HG03095 (cell line): ENCODE data around the gene NT5M.
"Not testable (repeated sequence)": the region's sequence is repeated elsewhere in the genome, so short reads cannot be mapped to it uniquely, and the experiment has no call there.

Source experiments
- ATAC-seq: cut with Tn5 transposase; IDR thresholded peaks from one replicate; pipeline ENCODE4 v1.9.1; 2021; ENCODE audit warnings: moderate library complexity; ENCODE audit not compliant: unreplicated experiment

Gene NT5M

DNA sequence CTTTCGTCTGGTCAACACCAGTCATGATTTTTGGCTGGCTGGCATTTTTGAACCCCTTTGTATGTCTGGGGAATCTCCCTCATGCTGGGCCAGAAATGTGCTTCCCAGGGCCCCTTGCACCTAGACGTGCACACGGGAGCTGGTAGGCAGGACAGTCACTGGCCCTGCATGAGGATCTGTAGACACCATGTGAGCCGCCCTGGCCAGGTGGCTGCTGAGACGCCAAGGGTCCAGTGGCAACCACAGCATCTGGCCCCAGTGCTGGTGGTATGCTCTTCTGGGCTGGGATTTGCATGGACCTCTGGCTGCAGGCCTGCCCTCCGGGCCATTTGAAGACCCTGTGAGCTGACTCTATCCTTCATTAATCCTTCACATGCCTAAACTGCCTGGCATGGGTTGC lies 67.5 kb downstream of the NT5M start:
- ATAC-seq = no peak

DNA sequence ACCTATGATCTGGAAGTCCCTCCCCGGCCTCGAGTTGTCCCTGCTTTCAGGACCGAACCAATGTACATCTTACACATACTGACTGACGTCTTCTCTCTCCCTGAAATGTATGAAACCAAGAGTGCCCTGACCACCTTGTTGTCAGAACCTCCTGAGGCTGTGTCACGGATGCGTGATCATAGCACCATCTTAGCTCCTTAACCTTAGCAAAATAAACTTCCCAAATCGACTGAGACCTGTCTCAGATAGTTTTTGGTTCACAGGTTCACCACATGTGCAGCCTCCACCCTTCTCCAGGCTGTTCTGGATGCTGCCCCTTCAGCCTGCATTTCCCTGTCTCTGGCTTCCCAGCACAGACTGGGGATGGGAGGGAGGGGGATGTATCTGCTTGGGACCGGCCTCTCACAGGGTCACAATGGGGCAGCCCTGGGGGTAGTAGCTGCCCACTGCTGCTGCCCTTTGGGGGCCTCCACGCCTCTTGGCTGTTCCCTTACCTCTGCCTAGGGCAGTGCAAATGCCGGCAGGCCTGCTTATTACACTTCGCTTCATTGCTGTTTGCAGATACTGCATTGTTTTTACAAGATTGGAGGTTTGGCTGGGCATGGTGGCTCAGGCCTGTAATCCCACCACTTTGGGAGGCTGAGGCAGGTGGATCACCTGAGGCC lies 69.8 kb downstream of the NT5M start:
- no peak for ATAC-seq

DNA sequence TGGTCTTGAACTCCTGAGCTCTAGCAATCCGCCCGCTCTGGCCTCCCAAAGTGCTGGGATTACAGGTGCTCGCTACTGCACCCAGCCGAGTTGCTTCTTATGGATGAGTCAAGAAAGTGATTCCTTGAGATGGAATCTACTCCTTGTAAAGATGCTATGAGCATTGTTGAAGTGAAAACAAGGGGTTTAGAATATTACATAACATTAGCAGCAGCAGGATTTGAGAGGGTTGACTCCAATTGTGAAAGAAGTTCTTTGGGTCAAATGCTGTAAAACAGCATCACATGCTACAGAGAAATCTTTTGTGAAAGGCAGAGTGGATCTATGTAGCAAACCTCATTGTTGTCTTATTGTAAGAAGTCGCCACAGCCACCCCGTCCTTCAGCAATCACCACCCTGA lies 72.7 kb downstream of the NT5M start:
- ATAC-seq = no peak

DNA sequence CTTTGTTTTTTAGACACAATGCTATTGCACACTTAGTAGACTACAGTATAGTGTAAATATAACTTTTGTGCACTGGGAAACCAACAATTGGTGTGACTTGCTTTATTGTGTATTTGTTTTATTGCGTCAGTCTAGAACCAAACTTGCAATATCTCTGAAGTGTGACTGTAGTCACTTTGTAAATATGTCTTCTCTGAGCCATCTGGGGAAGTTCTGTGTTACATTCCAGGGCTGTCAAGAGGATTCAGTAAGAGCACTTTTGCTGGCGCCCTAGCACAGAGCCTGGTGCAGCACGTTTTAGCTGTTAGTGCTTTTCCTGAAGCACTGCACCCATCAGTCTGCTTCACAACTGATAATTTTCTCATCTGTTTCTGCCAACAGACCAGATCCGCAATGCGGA lies 73.2 kb downstream of the NT5M start:
- no peak for ATAC-seq

DNA sequence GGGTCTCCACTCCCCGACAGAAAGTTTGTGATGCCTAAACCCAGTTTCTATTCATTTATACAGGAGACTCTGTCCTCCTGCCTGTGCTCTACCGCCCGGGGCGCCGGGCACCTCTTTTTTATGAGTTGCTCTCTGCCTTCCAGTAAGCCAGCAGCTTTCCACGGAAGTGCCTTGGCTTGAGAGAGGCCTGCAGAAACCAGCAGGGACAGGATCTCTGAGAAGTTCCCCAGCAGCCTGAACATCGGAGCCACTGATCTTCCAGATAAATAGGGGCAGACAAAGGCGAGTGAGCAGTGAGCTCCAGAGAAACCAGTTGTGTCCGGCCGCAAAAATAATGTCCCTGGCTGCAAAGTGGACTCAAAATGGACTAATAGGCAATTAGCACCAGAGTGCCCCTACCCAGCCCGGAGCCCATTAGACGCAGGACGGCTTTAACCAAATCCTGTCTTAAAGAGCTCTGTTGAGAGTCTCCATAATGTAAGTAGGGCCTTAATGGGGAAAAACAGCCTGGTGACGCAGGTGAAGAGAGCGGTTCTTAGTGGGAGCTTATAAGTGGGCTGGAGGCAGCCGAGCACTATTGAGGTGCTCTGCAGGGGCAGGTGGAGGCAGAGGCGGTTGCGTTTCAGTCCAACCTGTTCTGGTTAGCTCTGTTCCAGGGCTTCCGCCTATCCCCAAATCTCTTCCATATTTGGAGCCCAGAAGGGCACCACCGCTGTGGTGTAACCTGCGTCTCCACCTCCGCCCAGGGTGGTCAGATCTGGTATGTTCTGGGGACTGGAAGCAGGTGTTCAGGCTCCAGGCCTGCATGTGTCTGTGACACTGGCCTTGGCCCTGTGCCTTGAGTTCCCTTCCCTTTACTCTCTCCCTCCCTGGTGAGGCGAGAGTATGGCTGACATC lies 74.1 kb downstream of the NT5M start:
- ATAC-seq = no peak

DNA sequence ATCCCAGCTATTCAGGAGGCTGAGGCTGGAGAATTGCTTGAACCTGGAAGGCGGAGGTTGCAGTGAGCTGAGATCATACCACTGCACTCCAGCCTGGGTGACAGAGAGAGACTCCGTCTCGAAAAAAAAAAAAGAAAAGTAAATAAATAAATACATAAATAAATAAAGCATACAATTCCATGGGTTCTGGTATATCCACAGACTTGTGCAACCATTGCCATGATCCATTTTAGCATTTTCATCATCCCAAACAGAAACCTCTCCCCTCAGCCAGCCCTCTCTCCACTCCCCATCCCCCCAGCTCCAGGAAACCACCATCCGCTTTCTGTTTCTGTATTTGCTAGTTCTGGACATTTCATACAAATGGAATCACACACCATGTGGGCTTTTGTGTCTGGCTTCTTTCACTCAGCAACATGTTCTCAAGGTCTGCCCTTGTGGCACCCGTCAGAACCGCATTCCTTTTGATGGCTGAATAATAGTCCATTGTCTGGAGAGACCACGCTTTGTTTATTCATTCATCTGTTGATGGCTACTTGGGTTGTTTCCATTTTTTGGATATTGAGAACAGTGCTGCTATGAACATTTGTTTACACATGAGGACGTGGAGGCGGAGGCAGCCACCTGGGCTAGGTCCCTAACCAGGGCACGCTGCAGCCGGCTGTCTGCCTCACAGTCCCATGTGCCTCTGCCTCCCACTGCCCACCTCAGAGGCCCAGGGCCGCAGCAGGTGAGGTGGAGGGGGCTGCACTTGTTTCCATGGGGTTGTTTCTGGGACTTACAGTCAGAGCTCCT lies 76.2 kb downstream of the NT5M start:
- ATAC-seq = no peak

DNA sequence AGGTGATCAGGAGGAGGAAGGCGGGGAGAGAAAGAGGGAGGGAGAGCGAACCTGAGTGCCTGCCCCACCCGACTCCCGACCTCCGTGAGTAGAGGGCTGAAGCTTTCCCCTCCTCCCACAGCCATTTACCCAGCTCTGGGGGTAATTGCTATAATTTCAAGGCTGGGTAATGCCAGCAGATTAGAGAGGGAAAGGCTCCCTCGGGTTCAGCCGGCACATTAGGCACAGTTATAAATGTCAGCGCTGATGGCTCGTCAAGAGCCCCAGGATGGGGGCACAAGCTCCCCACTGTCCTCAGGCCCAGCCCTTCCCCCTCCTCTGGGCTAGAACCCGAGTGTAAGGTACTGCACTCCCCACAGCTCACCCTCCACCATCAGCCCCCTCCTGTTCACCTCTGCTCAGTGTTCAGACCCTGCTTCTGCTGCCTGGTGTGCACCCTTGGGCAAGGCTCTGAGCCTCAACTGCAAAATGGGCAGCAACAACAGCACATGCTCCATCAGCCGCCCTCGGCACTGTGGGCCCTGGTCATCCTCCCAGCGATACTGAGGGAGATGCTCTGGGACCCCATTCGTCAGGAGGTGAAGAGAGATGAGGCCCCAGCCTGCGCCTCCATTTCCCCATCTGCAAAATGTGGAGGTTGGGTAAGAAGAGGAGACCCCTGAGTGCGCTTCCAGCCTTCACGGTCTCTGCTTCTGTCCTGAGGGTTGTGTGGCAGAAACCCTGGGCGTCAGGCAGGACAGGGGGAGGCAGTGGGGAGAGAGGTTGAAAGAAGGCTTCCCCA lies 77.2 kb downstream of the NT5M start:
- ATAC-seq = no peak

DNA sequence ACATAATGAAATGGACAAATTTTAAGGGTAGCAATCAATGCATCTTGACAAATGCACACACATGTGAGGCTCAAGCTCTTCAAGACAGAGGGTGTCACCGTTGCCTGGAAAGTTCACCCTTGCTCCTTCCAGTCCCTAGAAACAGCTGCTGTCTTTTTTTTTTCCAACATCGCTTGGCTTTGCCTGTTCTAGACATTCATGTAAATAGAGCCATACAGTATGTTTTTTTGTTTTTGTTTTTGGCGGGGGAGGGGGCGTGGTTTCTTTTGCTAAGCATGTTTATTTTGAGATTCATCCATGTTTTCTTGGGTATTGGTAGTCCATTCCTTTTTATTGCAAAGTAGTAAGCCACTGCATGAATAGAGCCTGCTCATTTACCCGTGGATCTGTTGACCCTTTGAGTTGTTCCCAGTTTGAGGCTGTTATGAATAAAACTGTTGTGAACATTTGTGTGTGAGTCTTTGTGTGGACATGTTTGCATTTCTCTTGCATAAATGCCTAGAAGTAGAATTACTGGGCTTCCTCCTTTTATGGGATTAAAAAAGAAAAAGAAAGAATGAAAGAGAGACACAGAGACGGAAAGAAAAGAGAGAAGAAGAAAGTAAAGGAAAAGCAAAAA lies 78.4 kb downstream of the NT5M start:
- ATAC-seq = no peak

DNA sequence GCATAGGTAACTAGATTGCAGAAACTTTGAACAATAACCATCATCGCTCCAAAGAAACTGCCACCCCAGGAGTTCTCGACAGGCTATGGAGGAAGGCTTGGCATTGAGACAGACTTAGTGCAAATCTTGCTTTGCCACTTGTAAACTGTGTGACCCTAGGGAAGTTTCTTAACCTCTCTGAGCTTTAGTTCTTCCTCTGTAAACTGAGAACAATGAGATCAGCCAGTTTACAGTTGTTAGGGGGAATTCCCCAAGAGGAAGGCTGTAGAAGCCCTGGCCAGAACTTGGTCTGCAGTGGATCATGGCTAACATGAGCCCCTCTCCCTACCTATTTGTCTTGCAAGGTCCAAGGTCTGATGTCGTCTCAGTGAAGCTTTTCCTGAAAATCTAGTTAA lies 78.9 kb downstream of the NT5M start:
- ATAC-seq = no peak

DNA sequence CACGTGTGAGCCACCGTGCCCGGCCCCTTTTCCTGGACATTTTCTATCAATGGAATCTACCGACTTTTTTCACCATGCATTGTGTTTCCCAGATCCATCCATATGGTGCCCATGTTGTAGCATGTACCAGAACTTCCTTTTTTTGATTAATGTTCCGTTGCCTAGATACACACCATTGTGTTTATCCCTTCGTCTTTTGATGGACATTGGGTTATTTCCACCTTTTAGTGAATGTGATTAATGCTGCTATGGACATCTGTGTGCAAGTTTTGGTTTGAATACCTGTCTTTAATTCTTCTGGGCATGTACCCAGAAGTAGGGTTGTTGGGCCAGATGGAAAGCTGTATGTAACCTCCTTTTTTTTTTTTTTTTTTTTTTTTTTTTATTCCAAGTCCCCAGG lies 79.8 kb downstream of the NT5M start:
- no peak for ATAC-seq

DNA sequence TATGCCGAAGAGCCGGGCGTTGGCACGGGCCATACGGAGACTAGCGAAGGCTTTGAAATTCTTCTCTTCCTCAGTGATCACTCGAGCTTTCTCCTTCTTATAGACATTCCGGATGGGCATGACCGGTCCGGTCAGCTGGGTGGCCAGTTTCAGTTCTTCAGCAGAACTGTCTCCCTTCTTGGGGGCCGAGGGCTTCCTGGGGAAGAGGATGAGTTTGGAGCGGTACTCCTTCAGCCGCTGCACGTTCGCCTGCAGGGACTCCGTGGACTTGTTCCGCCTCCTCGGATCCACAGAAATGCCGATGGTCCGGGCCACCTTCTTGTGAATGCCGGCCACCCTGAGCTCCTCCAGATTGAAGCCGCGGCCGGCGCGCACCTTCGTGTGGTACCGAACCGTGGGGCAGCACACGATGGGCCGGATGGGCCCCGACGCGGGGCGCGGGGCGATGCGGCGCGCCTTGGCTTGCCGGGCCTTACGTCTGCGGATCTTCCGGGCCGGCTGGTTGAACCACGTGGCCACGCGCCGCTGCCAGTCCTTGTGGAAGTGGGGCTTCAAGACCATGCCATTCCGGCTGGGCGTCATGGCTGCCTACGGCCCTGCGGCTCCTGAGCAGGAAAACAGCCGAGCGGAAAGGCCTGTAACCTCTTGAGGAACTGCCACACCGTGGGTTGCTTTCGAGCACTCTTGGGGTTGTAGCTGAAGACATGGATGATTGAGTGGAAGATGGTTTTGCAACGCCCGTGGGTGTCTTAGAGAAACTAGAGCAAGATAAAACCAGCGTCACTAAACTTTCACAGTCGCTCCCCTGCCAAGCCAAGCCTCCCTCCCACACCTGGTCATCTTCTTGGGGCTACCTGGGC lies 80.5 kb downstream of the NT5M start:
- not testable (repeated sequence) for ATAC-seq

DNA sequence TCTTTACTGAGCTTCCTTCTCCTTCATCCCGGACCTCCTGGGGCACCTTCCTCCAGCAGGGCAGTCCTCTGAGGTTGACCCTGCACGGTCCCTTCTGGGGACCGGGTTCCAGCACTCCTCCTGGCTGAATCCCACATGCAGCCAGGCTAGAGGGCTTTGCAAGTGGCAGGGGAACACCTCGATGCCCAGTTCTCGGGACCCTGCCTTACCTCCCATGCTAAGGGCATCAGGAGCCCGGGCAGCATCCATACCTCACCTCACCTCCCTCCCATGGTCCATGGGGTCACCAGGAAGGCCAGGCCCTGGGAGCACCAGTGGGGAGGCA lies 81.1 kb downstream of the NT5M start:
- no peak for ATAC-seq

DNA sequence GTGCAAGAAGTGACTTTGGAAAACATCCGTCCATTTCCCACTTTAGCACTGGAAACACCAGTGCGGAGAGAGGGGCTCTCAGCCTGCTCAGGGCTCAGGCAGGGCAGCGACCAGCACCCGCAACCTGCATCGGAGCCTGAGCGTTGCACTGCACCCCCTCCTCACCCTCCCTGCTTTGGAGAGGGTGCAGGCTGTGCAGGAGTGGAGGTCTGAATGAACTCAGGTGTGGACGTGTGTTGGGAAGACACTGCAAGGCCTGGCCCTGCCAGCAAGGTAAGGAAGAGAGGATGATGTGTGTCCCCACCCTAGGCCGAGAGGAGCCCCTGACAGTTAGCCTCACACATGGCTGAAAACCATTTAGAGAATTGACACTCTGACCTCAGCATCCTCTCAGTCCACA lies 81.8 kb downstream of the NT5M start:
- no peak for ATAC-seq

DNA sequence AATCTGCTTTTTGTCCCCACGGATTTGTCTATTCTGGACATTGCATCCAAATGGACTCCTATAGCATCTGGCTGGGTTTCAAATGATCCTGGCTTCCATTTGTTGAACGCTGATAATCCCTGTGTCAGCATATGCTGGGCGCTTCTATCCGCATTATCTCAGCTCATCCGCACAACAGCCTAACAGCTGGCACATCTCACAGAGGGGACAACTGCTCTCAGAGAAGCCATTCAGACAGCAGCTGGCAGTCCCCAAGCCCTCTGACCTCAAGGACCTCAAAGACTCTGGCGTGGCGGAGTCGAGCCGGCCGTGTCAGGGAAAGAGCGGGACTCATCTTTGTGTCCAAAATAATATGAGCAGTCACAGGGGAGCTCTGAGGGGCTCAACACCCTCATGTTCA lies 82.3 kb downstream of the NT5M start:
- ATAC-seq = no peak

DNA sequence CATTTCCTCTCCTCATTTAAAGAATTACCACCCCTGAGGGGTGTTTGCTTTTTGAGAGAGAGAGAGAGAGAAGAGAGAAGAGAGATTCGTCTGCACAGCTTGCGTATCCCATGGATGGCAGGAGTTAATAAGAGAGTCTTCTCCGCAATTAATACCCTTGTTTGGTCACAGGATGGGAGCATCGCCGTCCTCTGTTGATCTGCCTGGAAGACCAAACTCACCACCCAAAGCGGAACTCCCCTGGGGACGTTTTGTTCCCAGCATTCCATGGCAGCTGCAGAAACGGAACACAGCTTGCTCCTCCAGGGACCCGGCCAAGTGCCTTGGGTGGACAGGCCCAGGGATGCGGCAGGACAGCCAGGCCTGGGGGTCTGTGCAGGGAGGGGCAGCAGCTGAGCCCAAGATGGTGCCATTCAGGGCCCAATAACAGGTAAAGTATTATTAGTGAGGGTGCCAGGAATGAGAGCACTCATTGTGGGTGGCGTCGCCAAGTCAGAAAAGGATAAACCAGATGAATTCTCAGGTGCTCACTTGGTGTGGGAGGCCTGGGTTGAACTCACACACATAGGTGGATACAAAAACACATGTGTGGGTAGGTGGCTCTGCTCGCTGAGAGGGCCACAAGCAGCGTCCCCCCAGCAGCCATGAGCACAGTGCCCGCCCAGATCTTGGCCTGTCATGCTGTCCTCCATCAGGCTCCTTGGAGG lies 83.1 kb downstream of the NT5M start:
- no peak for ATAC-seq

DNA sequence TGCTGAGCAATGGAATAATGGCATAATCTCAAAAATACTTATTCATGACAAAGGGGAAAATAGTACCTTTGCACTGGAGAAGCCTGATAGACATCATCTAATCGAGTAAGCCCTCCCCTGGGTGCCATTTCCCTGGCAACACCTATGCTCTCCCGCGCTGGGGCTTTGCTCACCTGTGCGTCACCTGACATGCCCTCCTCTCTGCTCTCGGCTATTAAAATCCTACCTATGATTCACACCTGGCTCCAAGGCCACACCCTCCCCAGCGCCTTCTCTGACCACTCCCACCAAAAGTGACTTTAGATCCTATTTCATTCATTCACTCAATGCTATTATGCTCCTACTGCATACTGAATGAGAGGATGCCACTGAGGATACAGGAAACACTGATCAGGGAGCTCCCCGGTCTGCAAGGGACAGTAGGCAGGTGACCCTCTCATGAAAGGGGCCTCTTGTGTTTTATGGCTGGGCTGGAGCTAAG lies 83.9 kb downstream of the NT5M start:
- ATAC-seq = no peak

DNA sequence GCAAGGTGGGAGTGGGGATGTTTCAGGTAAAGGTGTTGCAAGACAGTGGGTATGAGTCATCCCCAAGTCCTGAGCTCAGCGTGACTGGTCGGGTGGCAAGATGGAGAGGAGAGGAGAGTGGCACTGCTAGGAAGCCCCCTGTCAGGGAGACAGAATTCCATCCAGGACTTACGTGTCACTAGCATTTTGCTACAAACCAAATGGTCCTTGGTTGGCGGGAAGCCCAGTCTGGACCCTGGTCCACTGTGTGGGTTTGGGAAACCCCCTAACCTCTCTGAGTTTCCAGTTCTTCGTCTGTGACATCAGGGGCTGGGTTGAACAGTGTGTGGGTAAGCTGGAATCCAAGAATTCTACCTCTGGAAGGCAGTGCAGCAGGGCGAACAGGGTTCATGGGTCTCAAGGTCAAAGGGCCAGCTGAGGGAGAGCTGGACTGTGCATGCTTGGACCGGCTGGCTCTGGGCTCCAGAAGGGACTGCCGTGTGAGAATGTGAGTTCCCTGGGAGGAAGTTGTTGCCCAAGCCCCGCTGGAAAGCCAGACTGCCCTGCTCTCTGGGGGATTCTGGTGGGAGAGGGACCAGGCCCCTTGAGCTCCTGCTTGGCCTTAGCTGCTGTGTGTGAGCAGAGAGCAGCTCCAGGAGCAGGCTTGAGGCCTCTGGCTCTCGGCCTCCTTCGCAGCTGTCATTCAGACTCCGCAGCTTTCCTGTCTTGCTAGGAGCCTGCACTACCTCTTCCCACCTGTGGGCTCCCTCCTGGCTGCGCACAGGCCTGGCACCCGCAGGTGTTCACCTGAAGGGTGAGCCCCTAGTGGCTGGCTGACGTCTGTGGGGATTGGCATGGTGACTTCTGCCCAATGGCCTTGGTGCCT lies 84.6 kb downstream of the NT5M start:
- ATAC-seq = no peak
